Hepatocyte (in vitro differentiated cells): Measurements from ENCODE around the gene EXOC6B.

ENCODE experiments used
- EZH2 ChIP-seq: fragments of 200-600 bp; sonication (generic); IDR thresholded peaks from 2 replicates; pipeline ENCODE4 v1.6.1; 2016; ENCODE audit warnings: antibody characterized with exemption, mild to moderate bottlenecking, borderline replicate concordance
- TF ChIP-seq, protein P1 (sequence below): fragments of 200-600 bp; sonication (generic); IDR thresholded peaks from 2 replicates; pipeline ENCODE4 v1.5.1; 2016; ENCODE audit warnings: antibody characterized with exemption, mild to moderate bottlenecking; ENCODE audit not compliant: poor library complexity

DNA sequence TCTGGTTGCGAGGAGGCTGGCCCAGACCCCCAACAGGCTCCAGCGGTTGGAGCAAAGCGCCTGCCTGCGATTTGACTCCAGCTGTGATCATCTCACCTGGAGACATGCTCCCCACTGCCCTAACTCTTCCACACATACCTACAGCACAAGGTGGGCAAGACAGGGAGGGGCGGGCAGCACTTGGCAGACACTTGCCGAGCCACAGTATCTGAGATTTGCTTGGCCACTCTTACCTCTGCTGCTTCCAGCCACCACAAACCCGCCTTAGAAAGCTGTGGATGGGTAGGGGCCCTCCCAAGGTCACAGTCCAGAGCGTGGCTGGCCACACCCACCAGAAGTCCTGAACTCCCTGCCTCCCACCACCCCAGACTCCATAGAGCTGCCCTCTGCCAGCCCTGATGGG is 686.4 kb downstream of the EXOC6B start:
- TF ChIP-seq, protein P1, sequence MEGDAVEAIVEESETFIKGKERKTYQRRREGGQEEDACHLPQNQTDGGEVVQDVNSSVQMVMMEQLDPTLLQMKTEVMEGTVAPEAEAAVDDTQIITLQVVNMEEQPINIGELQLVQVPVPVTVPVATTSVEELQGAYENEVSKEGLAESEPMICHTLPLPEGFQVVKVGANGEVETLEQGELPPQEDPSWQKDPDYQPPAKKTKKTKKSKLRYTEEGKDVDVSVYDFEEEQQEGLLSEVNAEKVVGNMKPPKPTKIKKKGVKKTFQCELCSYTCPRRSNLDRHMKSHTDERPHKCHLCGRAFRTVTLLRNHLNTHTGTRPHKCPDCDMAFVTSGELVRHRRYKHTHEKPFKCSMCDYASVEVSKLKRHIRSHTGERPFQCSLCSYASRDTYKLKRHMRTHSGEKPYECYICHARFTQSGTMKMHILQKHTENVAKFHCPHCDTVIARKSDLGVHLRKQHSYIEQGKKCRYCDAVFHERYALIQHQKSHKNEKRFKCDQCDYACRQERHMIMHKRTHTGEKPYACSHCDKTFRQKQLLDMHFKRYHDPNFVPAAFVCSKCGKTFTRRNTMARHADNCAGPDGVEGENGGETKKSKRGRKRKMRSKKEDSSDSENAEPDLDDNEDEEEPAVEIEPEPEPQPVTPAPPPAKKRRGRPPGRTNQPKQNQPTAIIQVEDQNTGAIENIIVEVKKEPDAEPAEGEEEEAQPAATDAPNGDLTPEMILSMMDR, result no peak
- TF ChIP-seq EZH2, result no peak
